Activated T-cell treated with anti-CD3 and anti-CD28 coated beads, Interleukin-2, amount 50 U/mL, for 1 hour (primary cell): ENCODE measurements around the gene PPP2R5C.
A peak's percentile ranks its signal among the peaks of the same experiment; 100 is the strongest.

Source experiments
- DNase-seq: peaks from one replicate; pipeline ENCODE4 v3.0.0-alpha.2; 2020

Gene PPP2R5C

GRCh38 chr14:101819251-101819990 lies 57.9 kb downstream of the PPP2R5C start:
- DNase-seq, result peak; percentile 73

GRCh38 chr14:101820283-101820798 lies 58.8 kb downstream of the PPP2R5C start:
- no peak for DNase-seq

GRCh38 chr14:101821528-101821927 lies 60.0 kb downstream of the PPP2R5C start:
- peak; percentile 65 for DNase-seq

- no peak for DNase-seq
These were observed 61.6 kb downstream of the PPP2R5C start for GRCh38 chr14:101823066-101823465.

- DNase-seq, result peak; percentile 74
These were observed 62.1 kb downstream of the PPP2R5C start for GRCh38 chr14:101823511-101824120.

GRCh38 chr14:101824339-101824727 lies 62.8 kb downstream of the PPP2R5C start:
- DNase-seq, result no peak

GRCh38 chr14:101825797-101826196 lies 64.3 kb downstream of the PPP2R5C start:
- no peak for DNase-seq

- DNase-seq, result no peak
These were observed 64.8 kb downstream of the PPP2R5C start for GRCh38 chr14:101826351-101826750.

- DNase-seq, result no peak
These were observed 65.8 kb downstream of the PPP2R5C start for GRCh38 chr14:101827286-101827685.

- no peak for DNase-seq
These were observed 66.5 kb downstream of the PPP2R5C start for GRCh38 chr14:101828046-101828445.

GRCh38 chr14:101830271-101830670 lies 68.8 kb downstream of the PPP2R5C start:
- DNase-seq, result no peak

GRCh38 chr14:101833045-101833444 lies 71.5 kb downstream of the PPP2R5C start:
- DNase-seq, result no peak

- DNase-seq, result no peak
These were observed 72.9 kb downstream of the PPP2R5C start for GRCh38 chr14:101834397-101834796.

- DNase-seq, result no peak
These were observed 73.5 kb downstream of the PPP2R5C start for GRCh38 chr14:101834800-101835547.

GRCh38 chr14:101835566-101835965 lies 74.1 kb downstream of the PPP2R5C start:
- DNase-seq, result no peak

- DNase-seq, result no peak
These were observed 74.6 kb downstream of the PPP2R5C start for GRCh38 chr14:101836135-101836534.

- DNase-seq, result no peak
These were observed 77.0 kb downstream of the PPP2R5C start for GRCh38 chr14:101838476-101838875.

- no peak for DNase-seq
These were observed 77.7 kb downstream of the PPP2R5C start for GRCh38 chr14:101839236-101839635.

- DNase-seq, result no peak
These were observed 78.2 kb downstream of the PPP2R5C start for GRCh38 chr14:101839661-101840060.

- DNase-seq, result no peak
These were observed 79.3 kb downstream of the PPP2R5C start for GRCh38 chr14:101840649-101841369.

GRCh38 chr14:101843038-101843437 lies 81.5 kb downstream of the PPP2R5C start:
- DNase-seq, result no peak

- peak; percentile 59 for DNase-seq
These were observed 82.2 kb downstream of the PPP2R5C start for GRCh38 chr14:101843665-101844064.

- no peak for DNase-seq
These were observed 82.7 kb downstream of the PPP2R5C start for GRCh38 chr14:101844219-101844618.
